ENCODE measurements around the gene PEX5L.

The PEX5L gene

GRCh38 chr3:179967622-179968021 is 69.1 kb downstream of the PEX5L start:
- Histone ChIP-seq H3K9me2 (replicated peaks; ENCODE audit: insufficient read depth, low read length) (no peaks in the 10 kb centered on the region), H4K20me1 (ENCODE audit: low read depth, low read length) (no peaks in the 10 kb centered on the region), H3K4me3 (ENCODE audit: insufficient read depth, low read length, poor library complexity, severe bottlenecking) (no peak overlapping the region), H3K9ac (ENCODE audit: low read length) (no peak overlapping the region), H3K36me3 (ENCODE audit: low read length) (no peaks in the 10 kb centered on the region), H3F3A (ENCODE audit: insufficient read depth) (no peaks in the 10 kb centered on the region), H3K4me2 (ENCODE audit: low read depth, low read length, poor library complexity, severe bottlenecking) (no peak overlapping the region), H3K79me2 (ENCODE audit: insufficient read depth, low read length) (no peaks in the 10 kb centered on the region), H3K27me3 (ENCODE audit: low read length) (no peaks in the 10 kb centered on the region), H2AFZ (ENCODE audit: low read depth, low read length, severe bottlenecking) (no peak overlapping the region), H3K27ac (ENCODE audit: low read depth, low read length) (no peak overlapping the region), H3K9me3 (ENCODE audit: insufficient read depth, low read length) (no peaks in the 10 kb centered on the region)
- TF ChIP-seq EZH2phosphoT487 (conservative IDR thresholded peaks at IDR 0.05; ENCODE audit: low read length) (no peak), CTCF (IDR thresholded peaks at IDR 0.05; ENCODE audit: insufficient read depth, low read length, poor library complexity, severe bottlenecking) (no peak)

DNA sequence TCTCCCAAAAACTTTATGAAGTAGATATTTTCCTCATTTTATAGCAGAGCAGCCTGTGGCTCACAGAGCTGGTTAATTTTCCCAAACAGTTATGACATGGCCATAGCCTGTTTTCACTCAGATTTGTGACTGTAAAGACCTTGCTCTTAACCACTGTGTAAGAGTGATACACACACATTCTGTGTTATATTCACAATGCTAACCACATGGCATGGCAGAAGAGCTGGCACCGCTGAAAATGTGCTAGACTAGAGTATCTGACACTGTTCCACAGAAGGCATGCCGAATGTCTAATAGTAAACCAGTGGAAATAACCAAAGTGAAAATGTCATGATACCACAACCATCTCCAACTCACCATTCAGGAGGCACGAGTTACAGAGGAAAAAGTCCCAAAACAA is 71.8 kb downstream of the PEX5L start:
- Histone ChIP-seq H4K20me1 (ENCODE audit: low read depth, low read length) (no peaks in the 10 kb centered on the region), H3K9me2 (replicated peaks; ENCODE audit: insufficient read depth, low read length) (no peaks in the 10 kb centered on the region), H3K27me3 (ENCODE audit: low read length) (no peaks in the 10 kb centered on the region), H3K27ac (ENCODE audit: low read depth, low read length) (no peak overlapping the region), H2AFZ (ENCODE audit: low read depth, low read length, severe bottlenecking) (no peak overlapping the region), H3K4me2 (ENCODE audit: low read depth, low read length, poor library complexity, severe bottlenecking) (no peak overlapping the region), H3K4me3 (ENCODE audit: insufficient read depth, low read length, poor library complexity, severe bottlenecking) (no peak overlapping the region), H3K79me2 (ENCODE audit: insufficient read depth, low read length) (no peaks in the 10 kb centered on the region), H3F3A (ENCODE audit: insufficient read depth) (no peaks in the 10 kb centered on the region), H3K9ac (ENCODE audit: low read length) (no peak overlapping the region), H3K36me3 (ENCODE audit: low read length) (no peaks in the 10 kb centered on the region), H3K9me3 (ENCODE audit: insufficient read depth, low read length) (no peaks in the 10 kb centered on the region)
- TF ChIP-seq CTCF (IDR thresholded peaks at IDR 0.05; ENCODE audit: insufficient read depth, low read length, poor library complexity, severe bottlenecking) (no peak), EZH2phosphoT487 (conservative IDR thresholded peaks at IDR 0.05; ENCODE audit: low read length) (no peak)

DNA sequence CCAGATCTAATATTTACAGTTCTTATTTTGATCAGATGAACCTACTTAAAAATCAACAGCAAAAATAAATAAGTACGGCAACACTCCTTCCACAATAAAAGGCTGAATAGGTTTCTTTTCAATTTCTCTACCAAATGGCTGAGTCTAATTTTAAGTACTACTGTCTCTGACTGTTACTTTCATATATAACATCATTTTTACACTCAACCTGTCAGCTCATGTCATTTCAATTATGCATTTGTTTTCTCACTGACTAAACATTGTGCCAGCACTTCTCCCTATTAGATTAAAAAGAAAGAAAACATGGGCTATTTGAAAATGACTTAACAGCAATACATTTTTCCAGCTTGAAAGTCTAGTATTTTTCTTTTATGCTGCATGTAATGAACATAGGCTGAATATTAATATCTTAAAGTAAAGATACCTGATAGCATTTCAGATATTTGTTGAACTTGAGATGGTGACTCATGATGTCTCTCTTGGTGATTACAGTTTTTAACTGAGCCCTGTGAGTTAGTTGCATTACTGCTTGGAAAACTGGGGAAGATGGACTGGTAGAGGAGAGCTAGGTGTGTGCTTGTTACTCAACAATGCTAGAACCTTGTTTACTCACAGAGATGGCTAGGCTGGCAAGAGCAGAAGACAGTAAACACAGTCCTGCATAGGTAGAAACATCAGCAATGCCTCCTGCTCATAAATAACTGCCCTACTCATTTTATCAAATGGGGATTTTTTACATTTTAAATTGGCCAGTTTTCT is 73.9 kb downstream of the PEX5L start:
- Histone ChIP-seq H2AFZ (ENCODE audit: low read depth, low read length, severe bottlenecking) (no peak overlapping the region), H3K4me2 (ENCODE audit: low read depth, low read length, poor library complexity, severe bottlenecking) (no peak overlapping the region), H3K79me2 (ENCODE audit: insufficient read depth, low read length) (no peaks in the 10 kb centered on the region), H3K27me3 (ENCODE audit: low read length) (no peaks in the 10 kb centered on the region), H3K9me2 (replicated peaks; ENCODE audit: insufficient read depth, low read length) (no peaks in the 10 kb centered on the region), H3K9me3 (ENCODE audit: insufficient read depth, low read length) (no peaks in the 10 kb centered on the region), H3K36me3 (ENCODE audit: low read length) (no peaks in the 10 kb centered on the region), H3F3A (ENCODE audit: insufficient read depth) (no peaks in the 10 kb centered on the region), H4K20me1 (ENCODE audit: low read depth, low read length) (no peaks in the 10 kb centered on the region), H3K27ac (ENCODE audit: low read depth, low read length) (no peak overlapping the region), H3K9ac (ENCODE audit: low read length) (no peak overlapping the region), H3K4me3 (ENCODE audit: insufficient read depth, low read length, poor library complexity, severe bottlenecking) (no peak overlapping the region)
- TF ChIP-seq CTCF (IDR thresholded peaks at IDR 0.05; ENCODE audit: insufficient read depth, low read length, poor library complexity, severe bottlenecking) = no peak
- no peak for TF ChIP-seq EZH2phosphoT487 (conservative IDR thresholded peaks at IDR 0.05; ENCODE audit: low read length)
